CD4-positive, alpha-beta T cell (primary cell): ENCODE data around the gene COL4A6. TPM values are rescaled to one million over a fixed set of nuclear protein-coding genes. Genes with fewer than 3 reads are reported as not detected.

Source experiments
- ATAC-seq: fragments of 200-7000 bp; cut with Tn5 transposase; one replicate; pipeline ENCODE4 v1.10.0; 2022; ENCODE audit warnings: mild to moderate bottlenecking; ENCODE audit not compliant: poor library complexity
- CTCF ChIA-PET: fragments of 350-600 bp; sonication (Branson Sonifier 250); formaldehyde crosslinking; loops from one replicate; lab custom pipeline; 2021; ENCODE audit warnings: antibody characterized with exemption, inconsistent platforms; lab: Charles Lee
- POLR2A ChIA-PET: fragments of 350-600 bp; sonication (Branson Sonifier 250); formaldehyde crosslinking; loops from one replicate; lab custom pipeline; 2021; ENCODE audit warnings: antibody characterized with exemption, inconsistent platforms; lab: Charles Lee
- DNase-seq, 14 experiments: peaks; one replicate each; pipeline ENCODE4 v3.0.0-alpha.2; 2013 to 2020; ENCODE audit warnings: mixed read lengths in 2 of 14
- H3K27ac ChIP-seq, 2 donors: one replicate each; pipeline versions ENCODE4 v1.5.1 to v1.7.0; 2013; ENCODE audit warnings: low read length in 2 of 2, low read depth in 1 of 2, mild to moderate bottlenecking in 1 of 2
- H3K27me3 ChIP-seq, 2 experiments: 1 replicate in 1 of 2; 2 replicates in 1 of 2; pipeline versions ENCODE4 v1.6.1 to v1.7.0; 2013; ENCODE audit warnings: low read length in 2 of 2, control low read depth in 1 of 2, mild to moderate bottlenecking in 1 of 2, moderate library complexity in 1 of 2; ENCODE audit not compliant: insufficient read depth in 2 of 2, control insufficient read depth in 1 of 2
- H3K36me3 ChIP-seq: one replicate; pipeline ENCODE4 v1.6.1; 2013; ENCODE audit warnings: low read length, control low read depth; ENCODE audit not compliant: insufficient read depth
- H3K4me1 ChIP-seq: one replicate; pipeline ENCODE4 v1.6.1; 2013; ENCODE audit warnings: low read length, control low read depth; ENCODE audit not compliant: insufficient read depth
- H3K4me3 ChIP-seq: one replicate; pipeline ENCODE4 v1.5.1; 2013; ENCODE audit warnings: mild to moderate bottlenecking, low read length, moderate library complexity
- H3K9me3 ChIP-seq, 2 experiments: 1 replicate in 1 of 2; 2 replicates in 1 of 2; pipeline versions ENCODE4 v1.6.1 to v1.7.0; 2013; ENCODE audit warnings: low read length in 2 of 2, mild to moderate bottlenecking in 2 of 2, control low read depth in 1 of 2, moderate library complexity in 1 of 2; ENCODE audit not compliant: control insufficient read depth in 1 of 2, insufficient read depth in 1 of 2
- H3K27ac Mint-ChIP-seq: one replicate; pipeline ENCODE4 v1.8.0; 2020; ENCODE audit warnings: mixed read lengths
- H3K27me3 Mint-ChIP-seq: one replicate; pipeline ENCODE4 v1.8.0; 2021; ENCODE audit warnings: mixed read lengths
- H3K36me3 Mint-ChIP-seq: one replicate; pipeline ENCODE4 v1.8.0; 2021; ENCODE audit warnings: low read depth, mixed read lengths
- H3K4me1 Mint-ChIP-seq: one replicate; pipeline ENCODE4 v1.8.0; 2021; ENCODE audit warnings: low read depth, mixed read lengths
- H3K4me3 Mint-ChIP-seq: one replicate; pipeline ENCODE4 v1.8.0; 2020; ENCODE audit warnings: mild to moderate bottlenecking, mixed read lengths
- H3K9me3 Mint-ChIP-seq: one replicate; pipeline ENCODE4 v1.8.0; 2020; ENCODE audit warnings: mixed read lengths
- intact Hi-C, 2 experiments: fragments of 100-400 bp; cut with DNase I in 1 of 2; cut with micrococcal nuclease in 1 of 2; formaldehyde crosslinking; loops; one replicate each; pipeline versions ENCODE4 v1.15.1 to v1.9.0; 2023 to 2025; cut with DNase I, micrococcal nuclease
- total RNA-seq, 174 experiments: library from RNA in 2 of 174; stranded (reverse) in 2 of 174; gene quantifications; one replicate each; pipeline ENCODE4 v1.2.3 and lab custom pipeline; 2021 to 2026
- TF ChIP-seq, protein P1 (sequence below): fragments of 200-600 bp; IDR thresholded peaks from one replicate; pipeline ENCODE4 v1.8.0; 2022; ENCODE audit warnings: antibody characterized with exemption, mild to moderate bottlenecking

The COL4A6 gene
- total RNA-seq, 2 experiments from 2014 or later = not detected

- Histone ChIP-seq H3K27me3 (no peaks in the 10 kb centered on the region), H3K9me3 (no peaks in the 10 kb centered on the region), H3K36me3 (peaks cover 18% of the 10 kb centered on the region), H3K27ac (no peak overlapping the region), H3K4me3 (no peak overlapping the region), H3K4me1 (no peaks in the 10 kb centered on the region)
- no peaks in the 10 kb centered on the region for H3K4me1 Mint-ChIP-seq
- H3K36me3 Mint-ChIP-seq = peaks cover 68% of the 10 kb centered on the region
- TF ChIP-seq, protein P1, sequence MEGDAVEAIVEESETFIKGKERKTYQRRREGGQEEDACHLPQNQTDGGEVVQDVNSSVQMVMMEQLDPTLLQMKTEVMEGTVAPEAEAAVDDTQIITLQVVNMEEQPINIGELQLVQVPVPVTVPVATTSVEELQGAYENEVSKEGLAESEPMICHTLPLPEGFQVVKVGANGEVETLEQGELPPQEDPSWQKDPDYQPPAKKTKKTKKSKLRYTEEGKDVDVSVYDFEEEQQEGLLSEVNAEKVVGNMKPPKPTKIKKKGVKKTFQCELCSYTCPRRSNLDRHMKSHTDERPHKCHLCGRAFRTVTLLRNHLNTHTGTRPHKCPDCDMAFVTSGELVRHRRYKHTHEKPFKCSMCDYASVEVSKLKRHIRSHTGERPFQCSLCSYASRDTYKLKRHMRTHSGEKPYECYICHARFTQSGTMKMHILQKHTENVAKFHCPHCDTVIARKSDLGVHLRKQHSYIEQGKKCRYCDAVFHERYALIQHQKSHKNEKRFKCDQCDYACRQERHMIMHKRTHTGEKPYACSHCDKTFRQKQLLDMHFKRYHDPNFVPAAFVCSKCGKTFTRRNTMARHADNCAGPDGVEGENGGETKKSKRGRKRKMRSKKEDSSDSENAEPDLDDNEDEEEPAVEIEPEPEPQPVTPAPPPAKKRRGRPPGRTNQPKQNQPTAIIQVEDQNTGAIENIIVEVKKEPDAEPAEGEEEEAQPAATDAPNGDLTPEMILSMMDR = no peak
- POLR2A ChIA-PET = no interaction called here
- CTCF ChIA-PET = interaction anchor here (1.5 kb wide), 1 partner anchor 9 kb away, joined by 5 read pairs; no protein-coding TSS in a partner anchor
- H3K4me3 Mint-ChIP-seq = no peak overlapping the region
- intact Hi-C loops = no loop called here
- DNase-seq (peak in 3 of 14 experiments; percentile 1 to 15 (median 2)), ATAC-seq (no peak)
- H3K9me3 Mint-ChIP-seq = no peaks in the 10 kb centered on the region
- no peaks in the 10 kb centered on the region for H3K27me3 Mint-ChIP-seq
- H3K27ac Mint-ChIP-seq = no peak overlapping the region
These were observed 299.2 kb downstream of the COL4A6 start for GRCh38 chrX:108138814-108139702.

DNA sequence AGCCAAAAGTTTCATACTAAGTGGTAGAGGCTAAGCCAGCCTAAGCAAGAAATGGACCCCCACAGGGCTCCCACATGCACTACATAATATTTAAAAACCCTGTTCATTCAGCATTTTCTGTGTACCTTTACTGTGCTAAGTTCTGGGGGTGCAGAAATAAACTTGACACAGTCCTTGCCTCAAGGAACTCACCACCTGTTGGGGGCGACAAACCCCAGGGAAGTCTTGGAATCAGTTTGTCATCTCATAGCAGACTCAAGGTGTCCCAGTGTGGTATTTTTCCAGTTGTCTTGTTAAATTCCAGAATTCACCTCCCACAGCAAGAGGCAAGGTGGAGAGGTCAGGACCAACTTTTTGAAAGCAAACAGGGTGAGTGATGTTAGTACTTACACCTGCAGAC, 303.5 kb downstream of the COL4A6 start:
- Mint-ChIP-seq H3K27me3 (no peaks in the 10 kb centered on the region), H3K4me1 (no peaks in the 10 kb centered on the region), H3K9me3 (no peaks in the 10 kb centered on the region), H3K4me3 (no peak overlapping the region), H3K36me3 (peaks cover 87% of the 10 kb centered on the region), H3K27ac (no peak overlapping the region)
- no peak overlapping the region for H3K4me3 ChIP-seq
- no peak overlapping the region for H3K27ac ChIP-seq
- TF ChIP-seq, protein P1 = no peak
- no peak for ATAC-seq
- ChIA-PET CTCF (no interaction called here), POLR2A (no interaction called here)
- H3K9me3 ChIP-seq = no peaks in the 10 kb centered on the region
- intact Hi-C loops = no loop called here
- H3K36me3 ChIP-seq = peaks cover 18% of the 10 kb centered on the region
- DNase-seq = no peak
- H3K4me1 ChIP-seq = no peaks in the 10 kb centered on the region
- no peaks in the 10 kb centered on the region for H3K27me3 ChIP-seq

DNA sequence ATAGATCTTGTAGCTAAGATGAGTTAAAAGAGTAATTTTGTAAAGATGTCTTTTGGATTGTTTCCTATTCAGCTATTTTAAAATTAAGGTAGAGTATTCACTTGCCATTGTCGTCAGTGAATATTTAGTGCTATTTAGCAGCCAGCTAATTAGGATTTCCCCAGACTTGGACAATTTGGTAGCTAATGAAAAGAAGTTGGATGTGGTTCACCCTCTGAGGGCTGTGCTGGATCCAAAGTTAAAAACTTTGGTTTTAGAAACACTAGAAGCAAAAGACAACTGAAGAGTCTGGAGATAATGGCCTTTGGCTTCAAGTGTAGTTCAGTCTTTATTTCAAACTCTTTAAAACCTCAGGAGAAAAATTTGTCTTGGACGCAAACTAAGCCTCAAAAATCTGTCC, 305.3 kb downstream of the COL4A6 start:
- no peaks in the 10 kb centered on the region for H3K9me3 ChIP-seq
- H3K27ac ChIP-seq = no peak overlapping the region
- no peak for ATAC-seq
- no peak for DNase-seq
- intact Hi-C loops = no loop called here
- Mint-ChIP-seq H3K4me3 (no peak overlapping the region), H3K4me1 (no peaks in the 10 kb centered on the region), H3K9me3 (no peaks in the 10 kb centered on the region), H3K27me3 (no peaks in the 10 kb centered on the region), H3K36me3 (peaks cover 73% of the 10 kb centered on the region), H3K27ac (no peak overlapping the region)
- no peak overlapping the region for H3K4me3 ChIP-seq
- no peaks in the 10 kb centered on the region for H3K4me1 ChIP-seq
- H3K27me3 ChIP-seq = no peaks in the 10 kb centered on the region
- H3K36me3 ChIP-seq = peaks cover 14% of the 10 kb centered on the region
- ChIA-PET POLR2A (no interaction called here), CTCF (no interaction called here)
- TF ChIP-seq, protein P1 = no peak
